Measurements from ENCODE around the gene B4GALNT4. TPM values are rescaled to one million over a fixed set of nuclear protein-coding genes. Genes with fewer than 3 reads are reported as not detected.

B4GALNT4 gene
- total and polyA plus RNA-seq, 4 donors: 0.15 to 0.42 (median 0.42) TPM; not detected in 1

DNA sequence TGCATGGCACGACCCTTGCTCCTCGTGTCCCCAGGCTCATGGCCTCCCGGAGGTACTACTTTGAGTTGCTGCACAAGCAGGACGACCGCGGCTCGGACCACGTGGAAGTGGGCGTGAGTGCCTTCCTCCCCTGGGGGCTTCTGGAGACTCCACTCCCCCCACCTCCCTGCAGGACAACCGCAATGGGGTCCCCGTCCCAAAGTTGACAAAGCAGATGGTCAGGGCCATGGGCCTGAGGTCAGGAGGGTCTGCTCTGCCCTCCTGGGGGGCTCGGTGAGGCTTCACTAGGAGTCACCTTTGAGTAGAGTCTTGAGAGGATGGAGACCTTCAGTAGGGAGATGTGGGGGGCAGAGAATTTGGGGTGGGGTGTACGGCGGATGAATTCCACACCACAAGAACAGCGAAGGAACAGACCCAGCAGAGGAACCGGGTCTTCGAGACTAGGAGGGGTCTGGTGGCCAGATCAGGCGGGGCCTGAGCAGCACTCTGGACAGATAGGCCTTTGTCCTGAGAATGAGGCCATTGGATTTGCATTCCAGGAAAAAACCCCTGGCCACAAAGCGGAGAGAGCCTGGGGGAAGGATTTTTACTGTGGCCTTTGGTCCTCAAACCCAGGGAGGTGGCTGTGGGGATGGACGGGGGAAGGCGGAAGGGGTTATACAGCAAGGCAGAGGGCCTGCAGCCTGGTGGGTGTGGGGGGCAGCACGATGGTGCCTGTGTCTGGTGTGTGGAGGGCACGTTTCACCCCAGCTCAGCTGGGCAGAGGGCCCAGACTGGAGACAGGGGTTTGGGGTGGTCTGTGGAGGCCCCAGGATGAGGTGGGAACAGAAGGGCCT, 4.6 kb downstream of the B4GALNT4 start:
- Histone ChIP-seq H3K4me3 (ENCODE audit: low read depth in 1 of 3, low read length in 3 of 3) (no peak overlapping the region), H3K27me3 (ENCODE audit: control insufficient read depth in 4 of 4, insufficient read depth in 4 of 4, low read length in 3 of 4) (no peaks in the 10 kb centered on the region), H3K9me3 (ENCODE audit: control insufficient read depth in 4 of 4, low read length in 3 of 4) (no peaks in the 10 kb centered on the region), H3K9ac (ENCODE audit: low read depth in 1 of 2, low read length in 2 of 2) (no peak overlapping the region), H3K36me3 (ENCODE audit: control insufficient read depth in 4 of 4, insufficient read depth in 3 of 4, low read depth in 1 of 4, low read length in 3 of 4) (no peaks in the 10 kb centered on the region), H3K27ac (ENCODE audit: low read depth in 1 of 2, low read length in 2 of 2) (no peak overlapping the region), H3K4me1 (ENCODE audit: control insufficient read depth in 4 of 4, insufficient read depth in 4 of 4, low read length in 3 of 4) (no peaks in the 10 kb centered on the region)
- TF ChIP-seq FOXA2 (IDR thresholded peaks at IDR 0.05) (no peak), FOXA1 (IDR thresholded peaks at IDR 0.05) (no peak), JUND (IDR thresholded peaks at IDR 0.05) (no peak), HNF4A (conservative IDR thresholded peaks at IDR 0.05) (no peak), YY1 (IDR thresholded peaks at IDR 0.05) (no peak), SP1 (IDR thresholded peaks at IDR 0.05) (no peak), MAX (IDR thresholded peaks at IDR 0.05) (no peak), NR2F2 (IDR thresholded peaks at IDR 0.05) (no peak), TAF1 (conservative IDR thresholded peaks at IDR 0.05) (no peak), ATF3 (IDR thresholded peaks at IDR 0.05) (no peak)
- TF ChIP-seq, protein P1, sequence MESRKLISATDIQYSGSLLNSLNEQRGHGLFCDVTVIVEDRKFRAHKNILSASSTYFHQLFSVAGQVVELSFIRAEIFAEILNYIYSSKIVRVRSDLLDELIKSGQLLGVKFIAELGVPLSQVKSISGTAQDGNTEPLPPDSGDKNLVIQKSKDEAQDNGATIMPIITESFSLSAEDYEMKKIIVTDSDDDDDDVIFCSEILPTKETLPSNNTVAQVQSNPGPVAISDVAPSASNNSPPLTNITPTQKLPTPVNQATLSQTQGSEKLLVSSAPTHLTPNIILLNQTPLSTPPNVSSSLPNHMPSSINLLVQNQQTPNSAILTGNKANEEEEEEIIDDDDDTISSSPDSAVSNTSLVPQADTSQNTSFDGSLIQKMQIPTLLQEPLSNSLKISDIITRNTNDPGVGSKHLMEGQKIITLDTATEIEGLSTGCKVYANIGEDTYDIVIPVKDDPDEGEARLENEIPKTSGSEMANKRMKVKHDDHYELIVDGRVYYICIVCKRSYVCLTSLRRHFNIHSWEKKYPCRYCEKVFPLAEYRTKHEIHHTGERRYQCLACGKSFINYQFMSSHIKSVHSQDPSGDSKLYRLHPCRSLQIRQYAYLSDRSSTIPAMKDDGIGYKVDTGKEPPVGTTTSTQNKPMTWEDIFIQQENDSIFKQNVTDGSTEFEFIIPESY (IDR thresholded peaks at IDR 0.05): no peak
- WGBS: 89% methylated on average over 23 of the region's 23 CpGs
- DNase-seq (ENCODE audit: low spot score): no peak

DNA sequence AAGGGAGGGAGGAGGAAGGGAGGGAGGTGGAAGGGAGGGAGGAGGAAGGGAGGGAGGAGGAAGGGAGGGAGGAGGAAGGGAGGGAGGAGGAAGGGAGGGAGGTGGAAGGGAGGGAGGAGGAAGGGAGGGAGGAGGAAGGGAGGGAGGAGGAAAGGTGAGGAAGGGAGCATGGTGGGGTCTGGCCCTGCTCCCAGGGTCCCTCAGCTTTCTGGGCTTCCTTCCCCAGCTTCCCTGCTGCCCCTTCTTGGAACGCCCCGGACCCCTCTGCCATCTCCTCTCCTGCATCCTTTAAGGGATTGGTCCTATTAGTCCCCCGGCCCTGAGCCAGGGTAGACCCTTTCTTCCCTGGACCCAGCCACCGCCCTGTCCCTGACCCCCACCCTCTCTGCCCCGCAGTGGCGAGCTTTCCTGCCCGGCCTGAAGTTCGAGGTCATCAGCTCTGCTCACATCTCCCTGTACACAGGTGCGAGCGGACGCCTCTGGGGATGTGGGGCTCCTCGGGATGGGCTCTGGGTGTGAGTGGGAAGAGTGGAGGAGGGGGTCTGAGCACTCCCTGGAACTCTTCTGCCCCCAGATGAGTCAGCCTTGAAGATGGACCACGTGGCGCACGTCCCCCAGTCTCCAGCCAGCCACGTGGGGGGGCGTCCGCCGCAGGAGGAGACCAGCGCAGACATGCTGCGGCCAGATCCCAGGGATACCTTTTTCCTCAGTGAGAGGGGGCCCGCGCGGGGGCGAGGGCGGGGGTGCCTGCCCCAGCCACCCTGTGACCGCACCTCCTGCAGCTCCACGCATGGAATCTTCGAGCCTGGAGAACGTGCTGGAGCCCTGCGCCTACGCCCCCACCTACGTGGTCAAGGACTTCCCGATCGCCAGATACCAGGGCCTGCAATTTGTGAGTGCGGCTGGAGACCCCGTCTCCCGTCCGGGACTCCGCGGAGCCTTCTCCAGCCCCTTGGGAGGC, 6.0 kb downstream of the B4GALNT4 start:
- TF ChIP-seq CTCF (IDR thresholded peaks at IDR 0.05; ENCODE audit: low read depth, low read length, missing input control) (no peak), YY1 (IDR thresholded peaks at IDR 0.05) (no peak), FOXA2 (IDR thresholded peaks at IDR 0.05) (no peak), ATF3 (IDR thresholded peaks at IDR 0.05) (no peak), NR2F2 (IDR thresholded peaks at IDR 0.05) (no peak), EGR1 (IDR thresholded peaks at IDR 0.05; ENCODE audit: low read depth in 2 of 2) (no peak), GABPA (IDR thresholded peaks at IDR 0.05 in 1 of 2, conservative IDR thresholded peaks at IDR 0.05 in 1 of 2) (no peak), TAF1 (conservative IDR thresholded peaks at IDR 0.05) (no peak), MAX (IDR thresholded peaks at IDR 0.05) (no peak), HNF4G (IDR thresholded peaks at IDR 0.05) (no peak), JUND (IDR thresholded peaks at IDR 0.05) (no peak), RAD21 (IDR thresholded peaks at IDR 0.05) (no peak), HNF4A (conservative IDR thresholded peaks at IDR 0.05) (no peak)
- TF ChIP-seq, protein P1 (IDR thresholded peaks at IDR 0.05): no peak
- Histone ChIP-seq H3K27me3 (ENCODE audit: control insufficient read depth in 4 of 4, insufficient read depth in 4 of 4, low read length in 3 of 4) (no peaks in the 10 kb centered on the region), H3K4me1 (ENCODE audit: control insufficient read depth in 4 of 4, insufficient read depth in 4 of 4, low read length in 3 of 4) (peaks cover 0 to 1% (median 0%) of the 10 kb centered on the region in 4 donors), H3K36me3 (ENCODE audit: control insufficient read depth in 4 of 4, insufficient read depth in 3 of 4, low read depth in 1 of 4, low read length in 3 of 4) (no peaks in the 10 kb centered on the region), H3K4me3 (ENCODE audit: low read depth in 1 of 3, low read length in 3 of 3) (no peak overlapping the region), H3K9me3 (ENCODE audit: control insufficient read depth in 4 of 4, low read length in 3 of 4) (no peaks in the 10 kb centered on the region), H3K9ac (ENCODE audit: low read depth in 1 of 2, low read length in 2 of 2) (no peak overlapping the region), H3K27ac (ENCODE audit: low read depth in 1 of 2, low read length in 2 of 2) (no peak overlapping the region)
- DNase-seq (ENCODE audit: low spot score): no peak
- 87% methylated on average over 41 of the region's 41 CpGs for WGBS
